IMR-90 (cell line): Measurements from ENCODE around the gene IYD. TPM values are rescaled to one million over a fixed set of nuclear protein-coding genes. Genes with fewer than 3 reads are reported as not detected.

Experiments
- ATAC-seq: fragments of 200-7000 bp; cut with Tn5 transposase; 2 replicates; pipeline ENCODE4 v1.9.1; 2020; ENCODE audit warnings: low read depth, mild to moderate bottlenecking, moderate library complexity
- BruUV-seq: library from RNA; stranded (reverse); fragments of 400-500 nt; replicated peaks from 2 replicates; lab custom pipeline; 2021; lab: Mats Ljungman, UMichigan
- CTCF ChIA-PET: fragments of 300-600 bp; formaldehyde crosslinking; extraction: SDS; loops from one replicate; lab custom pipeline; 2021; ENCODE audit warnings: antibody characterized with exemption; lab: Yijun Ruan, JAX
- POLR2A ChIA-PET: fragments of 300-600 bp; sonication (Branson Sonifier 250); formaldehyde crosslinking; loops from one replicate; lab custom pipeline; 2022; ENCODE audit warnings: antibody characterized with exemption; ENCODE audit not compliant: unreplicated experiment; lab: Charles Lee
- DNase-seq: peaks from one replicate; pipeline ENCODE4 v3.0.0; 2013
- H2AFZ ChIP-seq: replicated peaks from 2 replicates; pipeline ENCODE3; 2013; ENCODE audit warnings: low read length, mild to moderate bottlenecking; ENCODE audit not compliant: poor library complexity
- H2AK5ac ChIP-seq: 2 replicates; pipeline ENCODE4 v1.6.1; 2013; ENCODE audit warnings: low read depth, low read length, inconsistent platforms
- H2AK9ac ChIP-seq: replicated peaks from 2 replicates; pipeline ENCODE3; 2013; ENCODE audit warnings: mild to moderate bottlenecking, low read depth, low read length, moderate library complexity; ENCODE audit not compliant: poor library complexity
- H2BK120ac ChIP-seq: 2 replicates; pipeline ENCODE4 v1.6.1; 2013; ENCODE audit warnings: low read depth, low read length, inconsistent platforms
- H2BK15ac ChIP-seq: 3 replicates; pipeline ENCODE4 v1.6.1; 2013; ENCODE audit warnings: low read depth, low read length, inconsistent platforms
- H2BK20ac ChIP-seq: 2 replicates; pipeline ENCODE4 v1.6.1; 2013; ENCODE audit warnings: low read depth, mild to moderate bottlenecking, inconsistent platforms, low read length, moderate library complexity
- H2BK5ac ChIP-seq: 2 replicates; pipeline ENCODE4 v1.6.1; 2013; ENCODE audit warnings: mild to moderate bottlenecking, low read depth, low read length, inconsistent platforms; ENCODE audit not compliant: poor library complexity, severe bottlenecking
- H3K14ac ChIP-seq: replicated peaks from 2 replicates; pipeline ENCODE4 v1.6.1; 2013; ENCODE audit warnings: low read depth, low read length, inconsistent platforms
- H3K18ac ChIP-seq: 2 replicates; pipeline ENCODE4 v1.6.1; 2013; ENCODE audit warnings: low read depth, low read length, control low read depth
- H3K23ac ChIP-seq: 2 replicates; pipeline ENCODE4 v1.6.1; 2013; ENCODE audit warnings: low read depth, low read length, inconsistent platforms
- H3K27ac ChIP-seq: 2 replicates; pipeline ENCODE4 v1.5.1; 2013; ENCODE audit warnings: mild to moderate bottlenecking, control low read depth, low read length; ENCODE audit not compliant: insufficient read depth
- H3K27me3 ChIP-seq: 2 replicates; pipeline ENCODE4 v1.6.1; 2013; ENCODE audit warnings: low read length; ENCODE audit not compliant: control insufficient read depth, insufficient read depth
- H3K36me3 ChIP-seq: 2 replicates; pipeline ENCODE4 v1.6.1; 2013; ENCODE audit warnings: low read length, mixed read lengths; ENCODE audit not compliant: control insufficient read depth, insufficient read depth
- H3K4ac ChIP-seq: 2 replicates; pipeline ENCODE4 v1.6.1; 2013; ENCODE audit warnings: low read depth, low read length, inconsistent platforms
- H3K4me1 ChIP-seq: 2 replicates; pipeline ENCODE4 v1.6.1; 2013; ENCODE audit warnings: low read length, mixed read lengths; ENCODE audit not compliant: control insufficient read depth, insufficient read depth
- H3K4me2 ChIP-seq: 2 replicates; pipeline ENCODE4 v1.6.1; 2013; ENCODE audit warnings: low read depth, mild to moderate bottlenecking, control low read depth, low read length, moderate library complexity
- H3K4me3 ChIP-seq: 2 replicates; pipeline ENCODE4 v1.5.1; 2013; ENCODE audit warnings: low read depth, mild to moderate bottlenecking, control low read depth, low read length, moderate library complexity; ENCODE audit not compliant: insufficient read depth
- H3K56ac ChIP-seq: 2 replicates; pipeline ENCODE4 v1.6.1; 2013; ENCODE audit warnings: low read length, inconsistent platforms; ENCODE audit not compliant: insufficient read depth; ENCODE audit errors: extremely low read depth
- H3K79me1 ChIP-seq, 2 experiments: 2 replicates each; pipeline ENCODE4 v1.6.1; 2013; ENCODE audit warnings: low read length in 2 of 2, inconsistent platforms in 1 of 2, low read depth in 1 of 2
- H3K9ac ChIP-seq: 2 replicates; pipeline ENCODE4 v1.6.1; 2013; ENCODE audit warnings: low read depth, low read length, control low read depth
- H3K9me1 ChIP-seq: 2 replicates; pipeline ENCODE4 v1.6.1; 2013; ENCODE audit warnings: low read length, inconsistent platforms; ENCODE audit not compliant: insufficient read depth
- H3K9me3 ChIP-seq: 2 replicates; pipeline ENCODE4 v1.6.1; 2013; ENCODE audit warnings: low read length; ENCODE audit not compliant: control insufficient read depth, insufficient read depth
- H4K20me1 ChIP-seq: 2 replicates; pipeline ENCODE4 v1.6.1; 2013; ENCODE audit warnings: low read length, inconsistent platforms; ENCODE audit not compliant: insufficient read depth
- H4K5ac ChIP-seq: 2 replicates; pipeline ENCODE4 v1.6.1; 2013; ENCODE audit warnings: mild to moderate bottlenecking, low read depth, low read length, control low read depth
- H4K8ac ChIP-seq, 2 experiments: 2 replicates each; pipeline ENCODE4 v1.6.1; 2013; ENCODE audit warnings: low read depth in 2 of 2, low read length in 2 of 2, control low read depth in 1 of 2, inconsistent platforms in 1 of 2
- H4K91ac ChIP-seq: 2 replicates; pipeline ENCODE4 v1.6.1; 2013; ENCODE audit warnings: low read depth, low read length, inconsistent platforms; ENCODE audit not compliant: insufficient read depth
- CEBPB ChIP-seq: IDR thresholded peaks from 2 replicates; pipeline ENCODE4 v1.6.1; 2012; ENCODE audit warnings: low read depth, low read length, improper control_type of control experiment
- FOS ChIP-seq: fragments of 150-350 bp; IDR thresholded peaks from 2 replicates; pipeline ENCODE4 v1.6.1; 2016; ENCODE audit warnings: low read depth, low read length
- NFE2L2 ChIP-seq: fragments of 150-350 bp; IDR thresholded peaks from 2 replicates; pipeline ENCODE4 v1.6.1; 2016; ENCODE audit warnings: low read depth, mild to moderate bottlenecking, low read length
- POLR2A ChIP-seq: IDR thresholded peaks from 2 replicates; pipeline ENCODE4 v1.6.1; 2012; ENCODE audit warnings: mild to moderate bottlenecking, low read depth, low read length
- RAD21 ChIP-seq: IDR thresholded peaks from 2 replicates; pipeline ENCODE4 v1.6.1; 2012; ENCODE audit warnings: low read length, improper control_type of control experiment
- WGBS, 2 experiments: methylation state at CpG; one replicate each; pipeline versions ENCODE4 v1.1.5 to v1.1.7; 2013; ENCODE audit warnings: missing lambda C conversion rate in 2 of 2; ENCODE audit not compliant: insufficient read length in 1 of 2; ENCODE audit errors: extremely low coverage in 2 of 2; 5-methylcytosine and 5-hydroxymethylcytosine counted together
- dilution Hi-C: fragments of 300-500 bp; cut with HindIII; formaldehyde crosslinking; loops from one replicate; pipeline ENCODE4 v1.14.3; 2018; ENCODE audit warnings: low sequenced_read_pairs; ENCODE audit not compliant: unreplicated experiment
- in situ Hi-C: fragments of 300-500 bp; cut with MboI; formaldehyde crosslinking; loops from 3 replicates; pipeline ENCODE4 v1.14.3; 2019; ENCODE audit warnings: low sequenced_read_pairs, inconsistent platforms, mixed read lengths
- intact Hi-C: fragments of 100-400 bp; cut with micrococcal nuclease; formaldehyde crosslinking; loops from 2 replicates; pipeline ENCODE4 v1.10.0; 2022
- polyA plus RNA-seq, 3 experiments: library from polyadenylated mRNA; depleted of rRNA; stranded (reverse); fragments of >200 nt; gene quantifications; 2 replicates each; pipeline ENCODE4 v1.2.3, GENCODE V29; 2012; ENCODE audit warnings: low replicate concordance in 1 of 3
- total RNA-seq: library from RNA; depleted of rRNA; stranded (reverse); fragments of >200 nt; gene quantifications from 2 replicates; pipeline ENCODE4 v1.2.3, GENCODE V29; 2012
- TF ChIP-seq, protein P1 (sequence below): fragments of 150-350 bp; IDR thresholded peaks from 2 replicates; pipeline ENCODE4 v1.6.1; 2017; ENCODE audit warnings: mild to moderate bottlenecking, antibody characterized with exemption, low read length, low read depth

Gene IYD
- total and polyA plus RNA-seq, 2 of the 4 experiments (the other 2 are of a cell fraction) = not detected

DNA sequence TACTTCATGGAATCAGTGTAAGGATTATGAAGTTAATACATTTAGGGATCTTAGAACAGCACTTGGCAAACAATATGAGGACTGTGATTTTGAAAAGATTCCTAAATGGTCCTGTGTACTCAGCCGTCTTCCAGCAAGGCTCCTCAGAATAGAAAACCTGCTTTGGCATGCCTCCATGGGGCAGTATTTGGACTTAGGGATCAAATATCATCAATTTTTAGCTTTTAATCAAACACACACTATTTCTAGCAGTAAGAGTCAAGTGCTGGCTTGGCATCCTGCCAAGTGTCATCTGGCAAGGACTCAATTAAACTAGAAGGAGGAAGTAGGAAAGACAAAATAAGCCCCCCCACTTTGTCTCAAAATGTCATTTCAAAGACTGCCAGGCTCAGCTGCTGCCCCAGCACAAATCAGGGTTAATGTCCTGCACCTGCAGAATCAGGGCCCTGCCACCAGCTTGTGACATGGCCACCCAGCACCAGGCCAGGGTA, 40.8 kb downstream of the IYD start:
- no peak overlapping the region for H2BK5ac ChIP-seq
- no peak overlapping the region for H3K14ac ChIP-seq
- no peak overlapping the region for H2BK120ac ChIP-seq
- H3K4me1 ChIP-seq = no peaks in the 10 kb centered on the region
- no peak for DNase-seq
- no peak overlapping the region for H3K56ac ChIP-seq
- H2AFZ ChIP-seq = no peak overlapping the region
- H4K91ac ChIP-seq = no peak overlapping the region
- in situ Hi-C loops (loop anchor here (25.0 kb wide), 1 partner anchor 928 kb away; no protein-coding TSS in a partner anchor), dilution Hi-C loops (no loop called here), intact Hi-C loops (no loop called here)
- H3K27me3 ChIP-seq = no peaks in the 10 kb centered on the region; the same call in 1 of the 2 replicates
- H3K4me3 ChIP-seq = no peak overlapping the region
- CTCF ChIA-PET = interaction anchor here (0.9 to 1.4 kb wide), 2 partner anchors 14 to 406 kb away, joined by 3 to 6 read pairs; no protein-coding TSS in a partner anchor
- BruUV-seq = no TSS peak
- no peak overlapping the region for H2BK15ac ChIP-seq
- no peak overlapping the region for H2BK20ac ChIP-seq
- no peak overlapping the region for H3K4ac ChIP-seq
- H3K79me1 ChIP-seq = no peaks in the 10 kb centered on the region
- H3K9ac ChIP-seq = no peak overlapping the region
- no peaks in the 10 kb centered on the region for H3K9me1 ChIP-seq
- ATAC-seq = no peak
- H2AK9ac ChIP-seq = no peak overlapping the region
- no peaks in the 10 kb centered on the region for H4K20me1 ChIP-seq
- H4K5ac ChIP-seq = no peak overlapping the region
- H4K8ac ChIP-seq = no peak overlapping the region
- H3K9me3 ChIP-seq = no peaks in the 10 kb centered on the region
- H3K23ac ChIP-seq = no peak overlapping the region
- POLR2A ChIA-PET = no interaction called here
- H3K4me2 ChIP-seq = no peak overlapping the region
- H3K36me3 ChIP-seq = no peaks in the 10 kb centered on the region
- no peak overlapping the region for H3K27ac ChIP-seq
- no peak overlapping the region for H2AK5ac ChIP-seq
- H3K18ac ChIP-seq = no peak overlapping the region
- no CpG with 5 or more reads among the region's 1 CpG for WGBS, 2 experiments
- no peak for TF ChIP-seq RAD21
- no peak for TF ChIP-seq POLR2A
- TF ChIP-seq FOS = no peak
- TF ChIP-seq CEBPB = no peak
- TF ChIP-seq, protein P1, sequence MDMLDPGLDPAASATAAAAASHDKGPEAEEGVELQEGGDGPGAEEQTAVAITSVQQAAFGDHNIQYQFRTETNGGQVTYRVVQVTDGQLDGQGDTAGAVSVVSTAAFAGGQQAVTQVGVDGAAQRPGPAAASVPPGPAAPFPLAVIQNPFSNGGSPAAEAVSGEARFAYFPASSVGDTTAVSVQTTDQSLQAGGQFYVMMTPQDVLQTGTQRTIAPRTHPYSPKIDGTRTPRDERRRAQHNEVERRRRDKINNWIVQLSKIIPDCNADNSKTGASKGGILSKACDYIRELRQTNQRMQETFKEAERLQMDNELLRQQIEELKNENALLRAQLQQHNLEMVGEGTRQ = no peak
- TF ChIP-seq NFE2L2 = no peak
